HL-60 (cell line): ENCODE measurements around the gene IL20RA.

Source experiments
- CTCF ChIP-seq: IDR thresholded peaks from one replicate; pipeline ENCODE4 v1.5.1; 2011; ENCODE audit warnings: low read length, control low read depth, inconsistent platforms; ENCODE audit not compliant: insufficient read depth
- POLR2AphosphoS5 ChIP-seq: IDR thresholded peaks from 2 replicates; pipeline ENCODE4 v1.6.1; 2012; ENCODE audit warnings: low read depth

GRCh38 chr6:137043710-137044365 lies 927 bp downstream of the IL20RA start:
- TF ChIP-seq CTCF = no peak
- TF ChIP-seq POLR2AphosphoS5 = no peak
